Esophagus muscularis mucosa (tissue), 4 donors: Measurements from ENCODE around the gene OLFM2.

Experiments
- CTCF ChIP-seq, 3 experiments: fragments of 200-600 bp in 2 of 3; fragments of 450-650 bp in 1 of 3; sonication (generic) in 2 of 3; IDR thresholded peaks; one replicate each; pipeline ENCODE4 v1.5.1; 2017 to 2019; ENCODE audit warnings: antibody characterized with exemption in 3 of 3, mild to moderate bottlenecking in 2 of 3, moderate library complexity in 1 of 3
- EP300 ChIP-seq: sonication (generic); formaldehyde crosslinking; IDR thresholded peaks from one replicate; pipeline ENCODE4 v1.6.1; 2017; ENCODE audit warnings: antibody characterized with exemption
- POLR2A ChIP-seq: fragments of 450-650 bp; IDR thresholded peaks from one replicate; pipeline ENCODE4 v1.6.1; 2017; ENCODE audit warnings: antibody characterized with exemption, moderate library complexity, mild to moderate bottlenecking, low read depth
- POLR2AphosphoS5 ChIP-seq, 2 donors: sonication (generic); formaldehyde crosslinking; IDR thresholded peaks; one replicate each; pipeline ENCODE4 v1.6.1; 2017; ENCODE audit warnings: antibody characterized with exemption in 2 of 2

GRCh38 chr19:9972103-9972502 lies 35.8 kb upstream of the OLFM2 start:
- no peak for TF ChIP-seq CTCF (IDR thresholded peaks at IDR 0.05)
- no peak for TF ChIP-seq POLR2A
- no peak for TF ChIP-seq POLR2AphosphoS5 (IDR thresholded peaks at IDR 0.05)
- no peak for TF ChIP-seq EP300
